ENCODE results near the gene TMEM119.
"Not testable (repeated sequence)": the region's sequence is repeated elsewhere in the genome, so short reads cannot be mapped to it uniquely, and the experiment has no call there.

TMEM119 gene

GRCh38 chr12:108598553-108599250 lies 818 bp upstream of the TMEM119 start:
- no peak for DNase-seq

- DNase-seq, result no peak
Observed at GRCh38 chr12:108596854-108597558, 878 bp downstream of the TMEM119 start.

- DNase-seq, result no peak
Observed at GRCh38 chr12:108595711-108596647, 1.9 kb downstream of the TMEM119 start.

GRCh38 chr12:108594960-108595710 lies 2.7 kb downstream of the TMEM119 start:
- no peak for DNase-seq

- DNase-seq, result no peak
Observed at GRCh38 chr12:108594323-108594903, 3.5 kb downstream of the TMEM119 start.

GRCh38 chr12:108592033-108592909 lies 5.6 kb downstream of the TMEM119 start:
- DNase-seq, result no peak

- DNase-seq, result no peak
Observed at GRCh38 chr12:108591267-108591980, 6.5 kb downstream of the TMEM119 start.

- not testable (repeated sequence) for DNase-seq
Observed at GRCh38 chr12:108590463-108590862, 7.4 kb downstream of the TMEM119 start.

- DNase-seq, result no peak
Observed at GRCh38 chr12:108589840-108590229, 8.0 kb downstream of the TMEM119 start.

- no peak for DNase-seq
Observed at GRCh38 chr12:108589028-108589839, 8.7 kb downstream of the TMEM119 start.

- DNase-seq, result no peak
Observed at GRCh38 chr12:108587826-108588225, 10.1 kb downstream of the TMEM119 start.

- no peak for DNase-seq
Observed at GRCh38 chr12:108586306-108586705, 11.6 kb downstream of the TMEM119 start.

GRCh38 chr12:108585864-108586263 lies 12.0 kb downstream of the TMEM119 start:
- DNase-seq, result no peak

GRCh38 chr12:108584456-108585065 lies 13.3 kb downstream of the TMEM119 start:
- DNase-seq, result no peak

GRCh38 chr12:108583991-108584390 lies 13.9 kb downstream of the TMEM119 start:
- no peak for DNase-seq

GRCh38 chr12:108582978-108583770 lies 14.7 kb downstream of the TMEM119 start:
- no peak for DNase-seq

- no peak for DNase-seq
Observed at GRCh38 chr12:108582509-108582908, 15.4 kb downstream of the TMEM119 start.
